HepG2 (cell line): ENCODE measurements around the gene TIRAP. TPM values are rescaled to one million over a fixed set of nuclear protein-coding genes. Genes with fewer than 3 reads are reported as not detected.

Source experiments
- ATAC-seq: fragments of 200-7000 bp; cut with Tn5 transposase; 3 replicates; pipeline ENCODE4 v1.9.1; 2020; ENCODE audit warnings: mild to moderate bottlenecking, moderate library complexity
- BruUV-seq: library from RNA; stranded (reverse); fragments of 400-500 nt; replicated peaks from 2 replicates; lab custom pipeline; 2021; lab: Mats Ljungman, UMichigan
- CTCF ChIA-PET: fragments of 300-600 bp; formaldehyde crosslinking; extraction: SDS; loops from one replicate; lab custom pipeline; 2021; ENCODE audit warnings: low total read pairs, inconsistent platforms, low intra/inter-chr PET ratio; lab: Yijun Ruan, JAX
- POLR2A ChIA-PET: fragments of 350-600 bp; sonication (Branson Sonifier 250); formaldehyde crosslinking; loops from one replicate; lab custom pipeline; 2020; ENCODE audit warnings: antibody characterized with exemption, inconsistent platforms; lab: Yijun Ruan, JAX
- DNase-seq: peaks from one replicate; pipeline ENCODE4 v3.0.0-alpha.2; 2015; ENCODE audit warnings: low spot score
- FAIRE-seq: peaks from 3 replicates; lab custom pipeline; 2011; peaks lifted over from hg19 to GRCh38; lab: Jason Lieb, UNC
- H2AFZ ChIP-seq: one replicate; pipeline ENCODE4 v1.6.1; 2011; ENCODE audit warnings: low read length, inconsistent platforms
- H3K27ac ChIP-seq: fragments of 300-600 bp; 3 replicates; pipeline ENCODE4 v1.8.0; 2011; ENCODE audit warnings: mixed run types, mild to moderate bottlenecking, mixed read lengths, low read length, inconsistent platforms; ENCODE audit not compliant: insufficient read depth; ENCODE audit errors: extremely low read length
- H3K27me3 ChIP-seq, 2 experiments: fragments of 200-600 bp in 1 of 2; 2 replicates in 1 of 2; 3 replicates in 1 of 2; pipeline versions ENCODE4 v1.6.0 to v1.8.0; 2011; ENCODE audit warnings: low read length in 2 of 2, mild to moderate bottlenecking in 2 of 2, moderate library complexity in 2 of 2, inconsistent platforms in 1 of 2; ENCODE audit not compliant: insufficient read depth in 2 of 2, control insufficient read depth in 1 of 2
- H3K36me3 ChIP-seq, 2 experiments: fragments of 200-600 bp in 1 of 2; replicated peaks in 1 of 2; 2 replicates in 1 of 2; 3 replicates in 1 of 2; pipeline versions ENCODE4 v1.5.1 to v1.8.0; 2011; ENCODE audit warnings: low read length in 2 of 2, inconsistent platforms in 1 of 2; ENCODE audit not compliant: insufficient read depth in 2 of 2, control insufficient read depth in 1 of 2
- H3K4me1 ChIP-seq: 2 replicates; pipeline ENCODE4 v1.5.1; 2012; ENCODE audit warnings: low read length, inconsistent platforms; ENCODE audit not compliant: insufficient read depth
- H3K4me2 ChIP-seq: 2 replicates; pipeline ENCODE4 v1.6.0; 2011; ENCODE audit warnings: low read depth, low read length, inconsistent platforms
- H3K4me3 ChIP-seq, 3 experiments: fragments of 200-600 bp in 1 of 3; sonication (generic), shearing (Covaris generic) in 1 of 3; replicated peaks in 1 of 3; 2 replicates each; pipeline ENCODE4 v1.5.1; 2011 to 2016; ENCODE audit warnings: low read length in 3 of 3, inconsistent platforms in 2 of 3, low read depth in 2 of 3, mild to moderate bottlenecking in 2 of 3, control low read depth in 1 of 3, mixed read lengths in 1 of 3; ENCODE audit not compliant: insufficient read depth in 1 of 3
- H3K79me2 ChIP-seq: one replicate; pipeline ENCODE4 v1.6.1; 2011; ENCODE audit warnings: low read length, inconsistent platforms; ENCODE audit not compliant: insufficient read depth
- H3K9ac ChIP-seq: 2 replicates; pipeline ENCODE4 v1.6.0; 2011; ENCODE audit warnings: mild to moderate bottlenecking, low read depth, low read length, inconsistent platforms; ENCODE audit not compliant: insufficient read depth
- H3K9me3 ChIP-seq: 2 replicates; pipeline ENCODE4 v1.5.1; 2012; ENCODE audit warnings: mild to moderate bottlenecking, low read length
- H4K20me1 ChIP-seq: 2 replicates; pipeline ENCODE4 v1.6.0; 2011; ENCODE audit warnings: inconsistent platforms, mild to moderate bottlenecking, low read length, moderate library complexity; ENCODE audit not compliant: insufficient read depth
- CTCF ChIP-seq: sonication (generic); formaldehyde crosslinking; IDR thresholded peaks from 2 replicates; pipeline ENCODE4 v1.5.0; 2020; ENCODE audit warnings: mild to moderate bottlenecking, missing genetic modification reagents, moderate library complexity
- KLF9 ChIP-seq: IDR thresholded peaks from 2 replicates; pipeline ENCODE4 v1.6.1; 2016; ENCODE audit warnings: low read depth
- PHF5A ChIP-seq: IDR thresholded peaks from one replicate; pipeline ENCODE4 v1.6.1; 2018; ENCODE audit warnings: low read depth, missing genetic modification reagents; ENCODE audit not compliant: unreplicated experiment
- ZMAT5 ChIP-seq: sonication (generic); formaldehyde crosslinking; IDR thresholded peaks from 2 replicates; pipeline ENCODE4 v1.5.0; 2020; ENCODE audit warnings: mild to moderate bottlenecking, low read depth, missing genetic modification reagents, borderline replicate concordance
- ZNF512 ChIP-seq: sonication (generic); formaldehyde crosslinking; IDR thresholded peaks from 2 replicates; pipeline ENCODE4 v1.4.0; 2020; ENCODE audit warnings: mild to moderate bottlenecking, missing genetic modification reagents
- WGBS: methylation state at CpG from one replicate; pipeline ENCODE4 v1.1.6; 2017; ENCODE audit warnings: low lambda C conversion rate; 5-methylcytosine and 5-hydroxymethylcytosine counted together
- in situ Hi-C: cut with HindIII; loops from 2 replicates; pipeline ENCODE4 v1.10.0; 2017; ENCODE audit warnings: low pct_unique_long_range_greater_than_20kb; ENCODE audit not compliant: extremely low pct_ligation_motif_present
- intact Hi-C: fragments of 100-400 bp; cut with micrococcal nuclease; formaldehyde crosslinking; loops from one replicate; pipeline ENCODE4 v1.10.0; 2022; ENCODE audit not compliant: unreplicated experiment
- polyA plus RNA-seq, 8 experiments: library from polyadenylated mRNA; depleted of rRNA in 3 of 8; stranded (reverse) in 7 of 8; unstranded in 1 of 8; fragments of >200 nt; fragmentation: Illumina TruSeq in 4 of 8; extraction: Trizol in 4 of 8; gene quantifications; 2 replicates each; pipeline versions ENCODE4 v1.2.1 to v1.2.3, GENCODE V29; 2011 to 2016; ENCODE audit warnings: low read depth in 4 of 8, missing spikeins in 1 of 8, mixed read lengths in 1 of 8; ENCODE audit not compliant: insufficient read depth in 1 of 8
- total RNA-seq, 5 experiments: library from RNA; depleted of rRNA; stranded (reverse); fragments of >200 nt; fragmentation: Illumina TruSeq; extraction: Trizol; gene quantifications; 2 replicates each; pipeline ENCODE4 v1.2.3, GENCODE V29; 2016; ENCODE audit warnings: low read depth in 1 of 5
- TF ChIP-seq, protein P1 (sequence below): sonication (generic); formaldehyde crosslinking; IDR thresholded peaks from 2 replicates; pipeline ENCODE4 v1.4.0; 2020; ENCODE audit warnings: missing genetic modification reagents

Gene TIRAP
- total and polyA plus RNA-seq, 2 of the 13 experiments (the other 11 are each of a cell fraction or from before 2014, with no cell fraction given): 5.4 to 5.7 TPM

DNA sequence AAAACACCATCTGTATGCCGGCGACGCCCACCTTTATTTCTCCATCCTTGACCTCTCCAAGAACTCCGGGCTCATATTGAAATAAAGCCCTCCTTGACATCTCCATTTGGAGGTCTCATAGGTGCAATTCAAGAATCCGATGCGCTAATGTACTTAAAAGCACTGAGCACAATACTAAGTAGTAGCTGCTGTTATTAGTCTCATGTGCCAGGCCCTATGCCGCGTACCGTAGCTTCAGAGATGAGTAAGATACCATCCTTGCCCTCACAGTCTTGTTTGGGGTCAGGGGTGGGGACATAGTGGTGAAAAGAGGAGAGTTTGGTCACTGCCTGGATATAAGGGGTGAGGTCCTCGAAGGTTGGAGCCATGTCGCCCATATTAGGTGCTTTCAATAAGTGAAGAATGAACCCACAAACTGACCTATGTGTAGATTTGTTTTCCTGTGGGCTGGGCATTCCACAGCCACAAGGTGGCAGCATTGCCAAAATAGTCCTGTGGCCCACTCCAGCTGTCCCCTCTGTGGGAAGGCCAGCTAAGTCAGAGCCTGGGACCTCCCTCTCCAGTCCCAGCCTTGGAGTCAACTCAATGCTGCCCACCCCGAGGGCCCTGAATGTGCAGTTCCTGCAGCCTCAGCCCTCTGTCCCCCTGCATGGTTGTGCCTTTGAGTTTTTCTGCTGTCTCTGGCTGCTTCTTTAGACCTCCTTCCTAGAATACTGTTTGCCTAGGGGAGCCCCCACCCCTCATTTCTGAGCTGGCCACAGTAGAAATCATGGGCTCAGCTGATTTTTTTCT is 27.5 kb downstream of the TIRAP start (continued):
- TF ChIP-seq CTCF (CRISPR knock-in tag): peak; percentile 95
- no peak for TF ChIP-seq ZNF512
- TF ChIP-seq, protein P1, sequence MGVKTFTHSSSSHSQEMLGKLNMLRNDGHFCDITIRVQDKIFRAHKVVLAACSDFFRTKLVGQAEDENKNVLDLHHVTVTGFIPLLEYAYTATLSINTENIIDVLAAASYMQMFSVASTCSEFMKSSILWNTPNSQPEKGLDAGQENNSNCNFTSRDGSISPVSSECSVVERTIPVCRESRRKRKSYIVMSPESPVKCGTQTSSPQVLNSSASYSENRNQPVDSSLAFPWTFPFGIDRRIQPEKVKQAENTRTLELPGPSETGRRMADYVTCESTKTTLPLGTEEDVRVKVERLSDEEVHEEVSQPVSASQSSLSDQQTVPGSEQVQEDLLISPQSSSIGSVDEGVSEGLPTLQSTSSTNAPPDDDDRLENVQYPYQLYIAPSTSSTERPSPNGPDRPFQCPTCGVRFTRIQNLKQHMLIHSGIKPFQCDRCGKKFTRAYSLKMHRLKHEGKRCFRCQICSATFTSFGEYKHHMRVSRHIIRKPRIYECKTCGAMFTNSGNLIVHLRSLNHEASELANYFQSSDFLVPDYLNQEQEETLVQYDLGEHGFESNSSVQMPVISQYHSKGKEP (CRISPR knock-in tag): no peak
- no peak for TF ChIP-seq PHF5A

GRCh38 chr11:126310992-126311310 is 28.1 kb downstream of the TIRAP start:
- in situ Hi-C loops (no loop called here), intact Hi-C loops (loop anchor here (1.0 to 2.0 kb wide), 3 partner anchors 46 to 169 kb away; no protein-coding TSS in a partner anchor)
- Histone ChIP-seq H3K9ac (no peak overlapping the region), H2AFZ (no peak overlapping the region), H3K27ac (no peak overlapping the region), H3K4me2 (no peak overlapping the region), H3K36me3 (peaks cover 0 to 17% of the 10 kb centered on the region in 2 experiments; a peak in 3 of 5 replicates), H3K79me2 (no peaks in the 10 kb centered on the region), H3K27me3 (no peaks in the 10 kb centered on the region), H3K4me1 (no peaks in the 10 kb centered on the region), H3K4me3 (no peak overlapping the region), H3K9me3 (no peaks in the 10 kb centered on the region), H4K20me1 (no peaks in the 10 kb centered on the region)
- ChIA-PET CTCF (interaction anchor here (0.6 to 1.6 kb wide), 5 partner anchors 48 to 388 kb away, joined by 3 to 13 read pairs (median 3); no protein-coding TSS in a partner anchor), POLR2A (interaction anchor here (0.7 to 0.9 kb wide), 2 partner anchors 46 to 170 kb away, joined by 3 read pairs; no protein-coding TSS in a partner anchor)
- DNase-seq (no peak), ATAC-seq (no peak), FAIRE-seq (no peak)
- WGBS: 95% methylated on average over 5 of the region's 6 CpGs
- TF ChIP-seq KLF9 (CRISPR knock-in tag): no peak
- TF ChIP-seq ZMAT5 (CRISPR knock-in tag): no peak
- no TSS peak for BruUV-seq
